22Rv1 (cell line): ENCODE measurements around the gene TMEM219.
"Not testable (repeated sequence)": the region's sequence is repeated elsewhere in the genome, so short reads cannot be mapped to it uniquely, and the experiment has no call there.

Source experiments
- ZFX ChIP-seq: fragments of 450-650 bp; IDR thresholded peaks from 2 replicates; pipeline ENCODE4 v1.6.1; 2017; ENCODE audit warnings: antibody characterized with exemption, borderline replicate concordance
- TF ChIP-seq, protein P1 (sequence below): fragments of 450-650 bp; IDR thresholded peaks from 2 replicates; pipeline ENCODE4 v1.5.1; 2017; ENCODE audit warnings: mild to moderate bottlenecking

- TF ChIP-seq, protein P1, sequence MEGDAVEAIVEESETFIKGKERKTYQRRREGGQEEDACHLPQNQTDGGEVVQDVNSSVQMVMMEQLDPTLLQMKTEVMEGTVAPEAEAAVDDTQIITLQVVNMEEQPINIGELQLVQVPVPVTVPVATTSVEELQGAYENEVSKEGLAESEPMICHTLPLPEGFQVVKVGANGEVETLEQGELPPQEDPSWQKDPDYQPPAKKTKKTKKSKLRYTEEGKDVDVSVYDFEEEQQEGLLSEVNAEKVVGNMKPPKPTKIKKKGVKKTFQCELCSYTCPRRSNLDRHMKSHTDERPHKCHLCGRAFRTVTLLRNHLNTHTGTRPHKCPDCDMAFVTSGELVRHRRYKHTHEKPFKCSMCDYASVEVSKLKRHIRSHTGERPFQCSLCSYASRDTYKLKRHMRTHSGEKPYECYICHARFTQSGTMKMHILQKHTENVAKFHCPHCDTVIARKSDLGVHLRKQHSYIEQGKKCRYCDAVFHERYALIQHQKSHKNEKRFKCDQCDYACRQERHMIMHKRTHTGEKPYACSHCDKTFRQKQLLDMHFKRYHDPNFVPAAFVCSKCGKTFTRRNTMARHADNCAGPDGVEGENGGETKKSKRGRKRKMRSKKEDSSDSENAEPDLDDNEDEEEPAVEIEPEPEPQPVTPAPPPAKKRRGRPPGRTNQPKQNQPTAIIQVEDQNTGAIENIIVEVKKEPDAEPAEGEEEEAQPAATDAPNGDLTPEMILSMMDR: not testable (repeated sequence)
- not testable (repeated sequence) for TF ChIP-seq ZFX
Observed at GRCh38 chr16:30015450-30015849, 53.6 kb downstream of the TMEM219 start.
